BJ (cell line): ENCODE results near the gene COX7B2. TPM values are rescaled to one million over a fixed set of nuclear protein-coding genes. Genes with fewer than 3 reads are reported as not detected.

Experiments used
- CTCF ChIA-PET: fragments of 350-600 bp; formaldehyde crosslinking; extraction: SDS; loops from one replicate; lab custom pipeline; 2021; ENCODE audit warnings: antibody characterized with exemption, inconsistent platforms; lab: Yijun Ruan, JAX
- POLR2A ChIA-PET: fragments of 300-600 bp; sonication (Branson Sonifier 250); formaldehyde crosslinking; extraction: SDS; loops from one replicate; lab custom pipeline; 2021; ENCODE audit warnings: antibody characterized with exemption; lab: Charles Lee
- DNase-seq: peaks from one replicate; pipeline ENCODE4 v3.0.0-alpha.2; 2011; ENCODE audit warnings: low read depth
- H3K27me3 ChIP-seq: 2 replicates; pipeline ENCODE4 v1.6.0; 2011; ENCODE audit warnings: low read length; ENCODE audit not compliant: control insufficient read depth, insufficient read depth
- H3K36me3 ChIP-seq: 2 replicates; pipeline ENCODE4 v1.5.1; 2011; ENCODE audit warnings: low read length; ENCODE audit not compliant: control insufficient read depth, insufficient read depth
- H3K4me3 ChIP-seq: 2 replicates; pipeline ENCODE4 v1.5.1; 2011; ENCODE audit warnings: low read depth, mild to moderate bottlenecking, control low read depth, low read length
- polyA plus RNA-seq: library from polyadenylated mRNA; depleted of rRNA; stranded (reverse); fragments of >200 nt; gene quantifications from 2 replicates; pipeline ENCODE4 v1.2.3, GENCODE V29; 2011
- TF ChIP-seq, protein P1 (sequence below): IDR thresholded peaks from 2 replicates; pipeline ENCODE4 v1.5.1; 2011; ENCODE audit warnings: low read depth, mild to moderate bottlenecking, control low read depth, inconsistent platforms, low read length, moderate library complexity; ENCODE audit not compliant: insufficient read depth

Gene COX7B2
- polyA plus RNA-seq, 1 experiment, result not detected

- Histone ChIP-seq H3K27me3 (no peaks in the 10 kb centered on the region), H3K36me3 (no peaks in the 10 kb centered on the region), H3K4me3 (no peak overlapping the region)
- no peak for DNase-seq
- ChIA-PET CTCF (no interaction called here), POLR2A (no interaction called here)
- TF ChIP-seq, protein P1, sequence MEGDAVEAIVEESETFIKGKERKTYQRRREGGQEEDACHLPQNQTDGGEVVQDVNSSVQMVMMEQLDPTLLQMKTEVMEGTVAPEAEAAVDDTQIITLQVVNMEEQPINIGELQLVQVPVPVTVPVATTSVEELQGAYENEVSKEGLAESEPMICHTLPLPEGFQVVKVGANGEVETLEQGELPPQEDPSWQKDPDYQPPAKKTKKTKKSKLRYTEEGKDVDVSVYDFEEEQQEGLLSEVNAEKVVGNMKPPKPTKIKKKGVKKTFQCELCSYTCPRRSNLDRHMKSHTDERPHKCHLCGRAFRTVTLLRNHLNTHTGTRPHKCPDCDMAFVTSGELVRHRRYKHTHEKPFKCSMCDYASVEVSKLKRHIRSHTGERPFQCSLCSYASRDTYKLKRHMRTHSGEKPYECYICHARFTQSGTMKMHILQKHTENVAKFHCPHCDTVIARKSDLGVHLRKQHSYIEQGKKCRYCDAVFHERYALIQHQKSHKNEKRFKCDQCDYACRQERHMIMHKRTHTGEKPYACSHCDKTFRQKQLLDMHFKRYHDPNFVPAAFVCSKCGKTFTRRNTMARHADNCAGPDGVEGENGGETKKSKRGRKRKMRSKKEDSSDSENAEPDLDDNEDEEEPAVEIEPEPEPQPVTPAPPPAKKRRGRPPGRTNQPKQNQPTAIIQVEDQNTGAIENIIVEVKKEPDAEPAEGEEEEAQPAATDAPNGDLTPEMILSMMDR, result no peak
Observed at GRCh38 chr4:46836584-46836983, 72.5 kb downstream of the COX7B2 start.

DNA sequence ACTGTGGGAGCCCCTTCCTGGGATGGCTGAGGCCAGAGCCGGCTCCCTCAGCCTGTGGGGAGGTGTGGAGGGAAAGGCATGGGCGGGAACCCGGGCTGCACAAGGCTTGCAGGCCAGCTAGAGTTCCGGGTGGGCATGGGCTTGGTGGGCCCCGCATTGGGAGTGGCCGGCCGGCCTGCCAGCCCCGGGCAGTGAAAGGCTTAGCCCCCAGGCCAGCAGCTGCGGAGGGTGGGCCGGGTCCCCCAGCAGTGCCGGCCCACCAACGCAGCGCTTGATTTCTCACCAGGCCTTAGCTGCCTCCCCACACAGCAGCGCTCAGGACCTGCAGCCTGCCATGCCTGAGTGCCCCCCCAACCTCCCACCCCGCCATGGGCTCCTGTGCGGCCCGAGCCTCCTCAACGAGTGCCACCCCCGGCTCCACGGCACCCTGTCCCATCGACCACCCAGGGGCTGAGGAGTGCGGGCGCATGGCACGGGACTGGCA lies 78.0 kb downstream of the COX7B2 start:
- ChIA-PET CTCF (interaction anchor here (2.2 kb wide), 1 partner anchor 13 kb away, joined by 10 read pairs; no protein-coding TSS in a partner anchor), POLR2A (no interaction called here)
- TF ChIP-seq, protein P1, result no peak
- Histone ChIP-seq H3K27me3 (no peaks in the 10 kb centered on the region), H3K36me3 (no peaks in the 10 kb centered on the region), H3K4me3 (no peak overlapping the region)
- DNase-seq, result no peak

GRCh38 chr4:46820154-46820553 lies 88.9 kb downstream of the COX7B2 start:
- ChIA-PET CTCF (no interaction called here), POLR2A (no interaction called here)
- TF ChIP-seq, protein P1, result no peak
- Histone ChIP-seq H3K4me3 (no peak overlapping the region), H3K36me3 (no peaks in the 10 kb centered on the region), H3K27me3 (no peaks in the 10 kb centered on the region)
- no peak for DNase-seq

DNA sequence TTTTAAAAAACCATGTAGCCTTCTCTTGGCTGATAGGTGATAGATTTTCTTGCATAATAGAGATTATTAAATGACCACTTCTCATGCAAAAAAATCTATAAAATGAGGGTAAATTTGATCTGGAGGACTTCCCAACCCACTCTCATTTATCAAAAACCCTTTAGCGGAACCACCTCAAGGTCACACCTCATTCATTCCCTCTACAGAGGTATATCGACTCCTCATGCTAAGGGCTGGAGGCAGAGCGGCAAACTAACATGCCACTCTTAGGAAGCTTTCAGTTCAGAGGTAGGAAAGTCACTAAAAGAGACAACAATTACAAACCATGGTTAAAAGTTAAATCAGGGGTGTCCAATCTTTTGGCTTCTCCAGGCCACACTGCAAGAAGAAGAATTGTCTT lies 90.0 kb downstream of the COX7B2 start:
- H3K36me3 ChIP-seq, result no peaks in the 10 kb centered on the region
- POLR2A ChIA-PET, result no interaction called here
- H3K4me3 ChIP-seq, result no peak overlapping the region
- CTCF ChIA-PET, result no interaction called here
- TF ChIP-seq, protein P1, result no peak
- H3K27me3 ChIP-seq, result no peaks in the 10 kb centered on the region
- DNase-seq, result no peak

DNA sequence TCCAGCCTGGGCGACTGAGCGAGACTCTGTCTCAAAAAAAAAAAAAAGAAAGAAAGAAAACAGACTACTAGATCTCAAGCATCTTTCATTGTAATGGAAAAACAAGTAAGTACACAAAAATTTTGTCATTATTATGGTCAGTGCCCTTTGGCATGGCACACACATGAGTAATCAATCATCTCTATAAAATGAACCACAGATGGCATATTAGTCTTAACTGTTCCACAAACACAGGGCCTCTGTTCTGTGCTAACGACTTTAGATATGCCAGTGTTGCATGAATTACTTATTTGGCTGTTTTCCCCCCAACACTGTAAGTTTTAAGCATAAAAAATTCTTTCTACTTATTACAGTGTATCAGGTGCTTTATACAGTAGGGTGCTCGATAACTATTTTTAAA lies 90.4 kb downstream of the COX7B2 start:
- CTCF ChIA-PET, result no interaction called here
- H3K27me3 ChIP-seq, result no peaks in the 10 kb centered on the region
- no peak overlapping the region for H3K4me3 ChIP-seq
- DNase-seq, result no peak
- TF ChIP-seq, protein P1, result no peak
- H3K36me3 ChIP-seq, result no peaks in the 10 kb centered on the region
- POLR2A ChIA-PET, result no interaction called here
